Endothelial cell of umbilical vein (primary cell): ENCODE measurements around the gene AQP12B. TPM values are rescaled to one million over a fixed set of nuclear protein-coding genes. Genes with fewer than 3 reads are reported as not detected.

Experiments
- BruUV-seq: library from RNA; stranded (reverse); fragments of 400-500 nt; replicated peaks from 2 replicates; lab custom pipeline; 2021; lab: Mats Ljungman, UMichigan
- CTCF ChIA-PET: fragments of 300-600, 350-600 bp; sonication (Branson Sonifier 250); formaldehyde crosslinking; loops from one replicate; lab custom pipeline; 2021; ENCODE audit warnings: antibody characterized with exemption, inconsistent platforms; lab: Charles Lee
- POLR2A ChIA-PET: fragments of 300-600, 350-600 bp; sonication (Branson Sonifier 250); formaldehyde crosslinking; loops from one replicate; lab custom pipeline; 2021; ENCODE audit warnings: antibody characterized with exemption, inconsistent platforms; lab: Charles Lee
- DNase-seq: peaks from one replicate; pipeline ENCODE4 v3.0.0-alpha.2; 2011; ENCODE audit warnings: low read depth, low spot score
- FAIRE-seq: peaks from 2 replicates; lab custom pipeline; 2011; peaks lifted over from hg19 to GRCh38; lab: Jason Lieb, UNC
- H2AFZ ChIP-seq: 2 replicates; pipeline ENCODE4 v1.6.0; 2012; ENCODE audit warnings: low read depth, low read length, control low read depth, inconsistent platforms
- H3K27ac ChIP-seq: 2 replicates; pipeline ENCODE4 v1.5.1; 2011; ENCODE audit warnings: low read depth, mild to moderate bottlenecking, control low read depth, low read length, moderate library complexity; ENCODE audit not compliant: insufficient read depth
- H3K27me3 ChIP-seq, 2 experiments: 2 replicates each; pipeline versions ENCODE4 v1.6.0 to v1.6.1; 2011; ENCODE audit warnings: low read length in 2 of 2, mixed read lengths in 1 of 2; ENCODE audit not compliant: control insufficient read depth in 2 of 2, insufficient read depth in 2 of 2
- H3K36me3 ChIP-seq, 2 experiments: 2 replicates in 1 of 2; 3 replicates in 1 of 2; pipeline ENCODE4 v1.5.1; 2011; ENCODE audit warnings: low read length in 2 of 2, mild to moderate bottlenecking in 1 of 2, moderate library complexity in 1 of 2; ENCODE audit not compliant: control insufficient read depth in 2 of 2, insufficient read depth in 2 of 2; ENCODE audit errors: extremely low read depth in 1 of 2
- H3K4me1 ChIP-seq: 3 replicates; pipeline ENCODE4 v1.5.1; 2011; ENCODE audit warnings: mild to moderate bottlenecking, low read length; ENCODE audit not compliant: control insufficient read depth, insufficient read depth; ENCODE audit errors: extremely low read depth
- H3K4me2 ChIP-seq: 2 replicates; pipeline ENCODE4 v1.6.1; 2011; ENCODE audit warnings: low read length, control low read depth, mixed read lengths; ENCODE audit not compliant: insufficient read depth
- H3K4me3 ChIP-seq, 3 experiments: fragments of 200-600 bp in 1 of 3; sonication (generic), shearing (Covaris generic) in 1 of 3; replicated peaks in 1 of 3; 2 replicates each; pipeline ENCODE4 v1.5.1; 2011 to 2016; ENCODE audit warnings: control low read depth in 3 of 3, low read length in 3 of 3, mild to moderate bottlenecking in 2 of 3, inconsistent platforms in 1 of 3, low read depth in 1 of 3, moderate library complexity in 1 of 3; ENCODE audit not compliant: insufficient read depth in 1 of 3
- H3K79me2 ChIP-seq: 2 replicates; pipeline ENCODE4 v1.6.0; 2012; ENCODE audit warnings: low read length, inconsistent platforms; ENCODE audit not compliant: control insufficient read depth, insufficient read depth
- H3K9ac ChIP-seq: replicated peaks from 2 replicates; pipeline ENCODE3; 2011; ENCODE audit warnings: low read length, control low read depth; ENCODE audit not compliant: insufficient read depth; ENCODE audit errors: extremely low read depth
- H3K9me1 ChIP-seq: replicated peaks from 3 replicates; pipeline ENCODE4 v1.6.0; 2011; ENCODE audit warnings: mild to moderate bottlenecking, low read length; ENCODE audit not compliant: control insufficient read depth, insufficient read depth; ENCODE audit errors: extremely low read depth
- H3K9me3 ChIP-seq: replicated peaks from 2 replicates; pipeline ENCODE4 v1.5.1; 2012; ENCODE audit warnings: low read length, inconsistent platforms; ENCODE audit not compliant: control insufficient read depth, insufficient read depth
- H4K20me1 ChIP-seq: replicated peaks from 2 replicates; pipeline ENCODE3; 2011; ENCODE audit warnings: mild to moderate bottlenecking, low read length; ENCODE audit not compliant: control insufficient read depth, insufficient read depth; ENCODE audit errors: extremely low read depth
- CTCF ChIP-seq, 2 donors: IDR thresholded peaks; 1 replicate in 1 of 2; 2 replicates in 1 of 2; pipeline ENCODE4 v1.5.1; 2011; ENCODE audit warnings: low read length in 2 of 2, mild to moderate bottlenecking in 2 of 2, moderate library complexity in 2 of 2, control low read depth in 1 of 2, inconsistent platforms in 1 of 2, low read depth in 1 of 2; ENCODE audit not compliant: insufficient read depth in 1 of 2; ENCODE audit errors: extremely low read depth in 1 of 2
- EZH2 ChIP-seq: IDR thresholded peaks from 2 replicates; pipeline ENCODE4 v1.6.1; 2012; ENCODE audit warnings: borderline replicate concordance, low read depth, mild to moderate bottlenecking, moderate library complexity, low read length, inconsistent platforms; ENCODE audit not compliant: severe bottlenecking
- FOS ChIP-seq: IDR thresholded peaks from 2 replicates; pipeline ENCODE4 v1.6.1; 2011; ENCODE audit warnings: mild to moderate bottlenecking, low read length, moderate library complexity, borderline replicate concordance; ENCODE audit not compliant: insufficient read depth
- GATA2 ChIP-seq: IDR thresholded peaks from 2 replicates; pipeline ENCODE4 v1.7.0; 2011; ENCODE audit warnings: low read depth, mild to moderate bottlenecking, moderate library complexity, mixed read lengths, low read length; ENCODE audit not compliant: insufficient read length, insufficient read depth
- JUN ChIP-seq: IDR thresholded peaks from 2 replicates; pipeline ENCODE4 v1.6.1; 2011; ENCODE audit warnings: borderline replicate concordance, low read depth; ENCODE audit not compliant: insufficient read length, insufficient read depth
- MAX ChIP-seq: IDR thresholded peaks from 2 replicates; pipeline ENCODE4 v1.6.1; 2011; ENCODE audit not compliant: insufficient read depth, insufficient read length
- MYC ChIP-seq: IDR thresholded peaks from one replicate; pipeline ENCODE4 v1.6.1; 2011; ENCODE audit warnings: mild to moderate bottlenecking, low read depth, low read length
- POLR2A ChIP-seq: IDR thresholded peaks from 2 replicates; pipeline ENCODE4 v1.6.1; 2012; ENCODE audit warnings: low read depth, mild to moderate bottlenecking, control low read depth, low read length
- POLR2AphosphoS5 ChIP-seq: IDR thresholded peaks from 2 replicates; pipeline ENCODE4 v1.6.1; 2012; ENCODE audit warnings: low read depth, mild to moderate bottlenecking, control low read depth, low read length, moderate library complexity; ENCODE audit not compliant: insufficient read depth
- dilution Hi-C: fragments of 300-500 bp; cut with MboI; formaldehyde crosslinking; loops from one replicate; pipeline ENCODE4 v1.15.0; 2019; ENCODE audit warnings: low sequenced_read_pairs; ENCODE audit not compliant: extremely low pct_ligation_motif_present
- intact Hi-C: fragments of 100-400 bp; cut with micrococcal nuclease; formaldehyde crosslinking; loops from one replicate; pipeline ENCODE4 v1.10.0; 2022
- polyA plus RNA-seq, 4 experiments: library from polyadenylated mRNA; depleted of rRNA in 3 of 4; stranded (reverse) in 3 of 4; unstranded in 1 of 4; fragments of >200 nt; gene quantifications; 2 replicates each; pipeline versions ENCODE4 v1.2.1 to v1.2.3, GENCODE V29; 2011 to 2012; ENCODE audit warnings: missing spikeins in 1 of 4
- total RNA-seq: library from RNA; stranded (reverse); gene quantifications from 2 replicates; pipeline ENCODE4 v1.2.3, GENCODE V29; 2021

The AQP12B gene
- total and polyA plus RNA-seq, 2 donors (not counting 3 experiments of a cell fraction or from before 2014, with no cell fraction given) = not detected

GRCh38 chr2:240730501-240731177, 48.0 kb upstream of the AQP12B start:
- Histone ChIP-seq H4K20me1 (no peaks in the 10 kb centered on the region), H3K79me2 (no peaks in the 10 kb centered on the region), H3K9me1 (no peaks in the 10 kb centered on the region), H2AFZ (no peak overlapping the region), H3K4me2 (no peak overlapping the region), H3K9me3 (no peaks in the 10 kb centered on the region), H3K4me1 (no peaks in the 10 kb centered on the region), H3K9ac (no peak overlapping the region), H3K36me3 (no peaks in the 10 kb centered on the region), H3K27ac (no peak overlapping the region), H3K27me3 (no peaks in the 10 kb centered on the region), H3K4me3 (no peak overlapping the region)
- DNase-seq (no peak), FAIRE-seq (no peak)
- intact Hi-C loops = no loop called here
- no peak for TF ChIP-seq EZH2
- TF ChIP-seq JUN = no peak
- TF ChIP-seq FOS = no peak
- TF ChIP-seq POLR2A = no peak
- no peak for TF ChIP-seq CTCF (IDR thresholded peaks at IDR 0.05; ENCODE audit: extremely low read depth in 1 of 2, insufficient read depth in 1 of 2, low read depth in 1 of 2, low read length in 2 of 2)
- no peak for TF ChIP-seq MYC
- TF ChIP-seq POLR2AphosphoS5 = no peak
- no peak for TF ChIP-seq MAX
- no peak for TF ChIP-seq GATA2
- CTCF ChIA-PET = no interaction called here
- POLR2A ChIA-PET = no interaction called here
- BruUV-seq = no TSS peak
- dilution Hi-C loops = no loop called here
